VCaP (cell line): ENCODE data around the gene FIGLA.

ENCODE experiments used
- H3K27ac ChIP-seq: fragments of 450-650 bp; 2 replicates; pipeline ENCODE4 v1.5.1; 2017
- TF ChIP-seq, protein P1 (sequence below): fragments of 450-650 bp; conservative IDR thresholded peaks from 2 replicates; pipeline ENCODE4 v1.5.1; 2017; ENCODE audit warnings: mild to moderate bottlenecking, moderate library complexity

FIGLA gene

DNA sequence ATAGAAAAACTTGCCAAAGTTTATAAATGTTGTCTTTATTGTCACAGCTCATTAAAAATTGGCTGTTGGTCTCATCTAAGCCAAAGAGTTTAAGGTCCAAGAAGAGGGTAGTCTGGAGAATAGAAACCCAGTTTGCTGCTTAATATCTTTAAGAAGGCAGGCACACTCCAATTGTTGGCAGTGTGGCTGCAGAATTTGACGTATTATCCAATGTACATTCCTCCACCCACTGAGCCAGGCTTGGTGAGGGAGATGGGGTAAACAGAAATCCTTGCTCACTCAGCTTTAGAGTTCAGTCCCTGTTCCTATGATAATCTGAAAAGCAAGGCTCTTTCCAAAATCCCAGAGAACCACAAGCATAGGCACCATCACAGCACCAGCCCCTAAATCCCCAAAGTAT lies 11.8 kb downstream of the FIGLA start:
- no peak overlapping the region for H3K27ac ChIP-seq
- TF ChIP-seq, protein P1, sequence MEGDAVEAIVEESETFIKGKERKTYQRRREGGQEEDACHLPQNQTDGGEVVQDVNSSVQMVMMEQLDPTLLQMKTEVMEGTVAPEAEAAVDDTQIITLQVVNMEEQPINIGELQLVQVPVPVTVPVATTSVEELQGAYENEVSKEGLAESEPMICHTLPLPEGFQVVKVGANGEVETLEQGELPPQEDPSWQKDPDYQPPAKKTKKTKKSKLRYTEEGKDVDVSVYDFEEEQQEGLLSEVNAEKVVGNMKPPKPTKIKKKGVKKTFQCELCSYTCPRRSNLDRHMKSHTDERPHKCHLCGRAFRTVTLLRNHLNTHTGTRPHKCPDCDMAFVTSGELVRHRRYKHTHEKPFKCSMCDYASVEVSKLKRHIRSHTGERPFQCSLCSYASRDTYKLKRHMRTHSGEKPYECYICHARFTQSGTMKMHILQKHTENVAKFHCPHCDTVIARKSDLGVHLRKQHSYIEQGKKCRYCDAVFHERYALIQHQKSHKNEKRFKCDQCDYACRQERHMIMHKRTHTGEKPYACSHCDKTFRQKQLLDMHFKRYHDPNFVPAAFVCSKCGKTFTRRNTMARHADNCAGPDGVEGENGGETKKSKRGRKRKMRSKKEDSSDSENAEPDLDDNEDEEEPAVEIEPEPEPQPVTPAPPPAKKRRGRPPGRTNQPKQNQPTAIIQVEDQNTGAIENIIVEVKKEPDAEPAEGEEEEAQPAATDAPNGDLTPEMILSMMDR = no peak

DNA sequence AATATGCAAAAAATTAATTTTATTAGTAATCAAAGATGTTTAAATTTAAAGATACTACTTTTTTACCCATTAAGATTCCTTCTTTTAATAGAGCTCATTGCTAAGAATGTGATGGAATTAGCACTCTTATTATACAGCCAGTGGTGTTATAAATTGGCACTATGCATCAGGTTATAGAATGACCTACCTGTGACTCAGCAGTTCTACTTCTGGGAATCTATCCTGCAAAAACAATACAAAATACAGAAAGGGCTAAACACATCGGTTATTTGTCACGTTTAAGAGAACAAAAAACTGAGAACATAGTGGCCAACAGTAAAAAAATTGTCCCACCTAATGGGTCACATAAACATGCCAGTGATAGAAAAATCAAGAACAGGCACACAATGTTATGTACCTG lies 13.0 kb downstream of the FIGLA start:
- TF ChIP-seq, protein P1 = no peak

DNA sequence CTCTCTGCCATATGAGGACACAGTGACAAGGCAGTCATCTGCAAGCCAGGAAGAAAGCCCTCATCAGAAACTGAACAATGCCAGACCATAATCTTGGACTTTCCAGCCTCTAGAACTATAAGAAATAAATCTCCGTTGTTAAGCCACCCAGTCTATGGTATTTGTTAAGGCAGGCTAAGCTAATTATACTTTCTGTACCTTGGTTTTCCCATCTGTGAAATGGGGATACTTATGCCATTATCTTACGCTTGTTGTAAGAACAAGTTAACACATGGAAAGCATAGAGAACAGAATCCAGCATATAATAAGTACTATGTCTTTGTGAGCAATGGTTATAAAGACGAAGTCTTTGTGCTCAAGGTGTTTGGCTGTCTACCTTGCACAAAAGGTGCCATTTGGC lies 14.2 kb downstream of the FIGLA start:
- TF ChIP-seq, protein P1 = no peak
- H3K27ac ChIP-seq = no peak overlapping the region

More for the DNA sequence above, 13.0 kb downstream of the FIGLA start:
- H3K27ac ChIP-seq = no peak overlapping the region

DNA sequence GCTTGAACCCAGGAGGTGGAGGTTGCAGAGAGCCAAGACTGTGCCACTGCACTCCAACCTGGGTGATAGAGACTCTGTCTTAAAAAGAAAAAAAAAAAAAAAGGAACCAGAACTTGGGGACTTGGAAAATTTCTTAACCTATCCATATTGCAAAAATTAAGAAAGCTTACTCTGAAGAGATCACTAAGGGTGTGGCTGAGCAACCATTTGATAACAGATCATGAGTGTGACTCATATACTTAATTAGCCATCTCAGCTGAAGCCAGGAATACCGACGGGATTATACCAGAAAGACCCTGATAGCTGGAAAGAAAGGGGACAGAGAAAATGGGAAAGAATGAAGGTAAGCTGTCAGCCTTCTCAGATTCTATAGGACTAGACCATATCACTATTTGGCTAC lies 15.3 kb downstream of the FIGLA start:
- H3K27ac ChIP-seq = no peak overlapping the region
- TF ChIP-seq, protein P1 = no peak

DNA sequence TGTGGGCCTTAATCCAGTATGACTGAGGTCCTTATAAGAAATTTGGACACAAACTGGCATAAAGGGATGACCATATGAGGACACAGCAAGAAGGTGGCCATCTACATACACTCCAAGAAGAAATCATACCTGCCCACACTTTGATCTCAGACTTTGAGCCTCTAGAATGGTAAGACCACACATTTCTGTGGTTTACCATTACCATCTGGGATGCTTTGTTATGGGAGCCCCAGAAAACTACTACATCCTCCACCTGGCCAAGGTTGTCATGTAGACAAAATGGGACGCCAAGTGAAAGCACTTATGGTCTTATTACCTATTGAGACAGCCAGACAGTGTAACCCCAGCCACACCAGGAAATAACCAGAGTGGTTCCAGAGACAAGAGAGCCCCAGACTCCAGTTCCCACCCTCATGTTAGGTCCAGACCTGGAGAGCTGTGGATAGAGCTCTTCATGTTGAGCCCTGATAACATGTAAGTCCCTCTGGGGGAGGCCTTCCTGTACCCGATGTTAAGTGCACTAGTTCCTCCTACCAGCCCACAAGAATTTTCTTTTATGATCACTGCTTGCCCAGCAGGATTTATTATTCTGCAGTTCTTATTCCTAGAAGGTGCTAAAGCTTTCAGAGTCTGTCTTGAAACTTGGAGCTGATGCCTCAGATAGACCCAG lies 17.8 kb downstream of the FIGLA start:
- H3K27ac ChIP-seq = no peak overlapping the region
- TF ChIP-seq, protein P1 = no peak

DNA sequence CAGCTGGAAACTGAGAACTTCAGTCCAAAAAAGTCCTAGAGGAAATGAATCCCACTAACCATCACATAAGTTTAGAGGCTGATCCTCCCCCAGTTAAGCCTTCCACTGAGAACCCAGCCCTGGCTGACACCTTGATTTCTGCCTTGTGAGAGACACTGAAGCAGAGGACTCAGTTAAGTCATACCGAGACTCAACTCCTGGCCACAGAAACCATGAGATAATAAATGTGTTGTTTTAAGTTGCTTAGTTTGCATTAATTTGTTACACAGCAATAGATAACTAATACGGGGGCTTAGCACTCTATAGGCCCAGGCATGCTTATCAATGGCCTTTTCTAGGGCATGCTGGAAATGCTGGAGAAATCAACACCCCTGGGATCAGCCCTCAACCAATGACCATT lies 19.0 kb downstream of the FIGLA start:
- TF ChIP-seq, protein P1 = no peak
- H3K27ac ChIP-seq = no peak overlapping the region

DNA sequence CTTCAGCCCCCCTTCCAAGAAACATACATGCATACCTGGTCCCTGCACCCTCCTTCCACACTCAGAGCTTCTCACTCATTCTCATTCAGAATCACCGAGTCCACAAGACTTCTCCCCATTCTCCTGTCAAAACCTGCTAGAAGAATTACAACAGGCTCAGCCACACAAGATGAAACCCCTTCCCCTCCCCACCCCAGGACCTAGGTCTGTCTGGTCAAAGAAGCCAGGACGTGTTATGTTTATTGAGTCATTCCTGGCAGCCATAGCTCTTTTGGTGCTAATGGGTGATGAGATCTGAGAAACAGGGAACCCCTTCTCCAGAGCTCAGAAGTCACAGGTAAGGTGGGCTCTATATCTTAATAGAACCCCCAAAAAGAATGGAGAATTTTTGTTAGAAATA lies 21.0 kb downstream of the FIGLA start:
- no peak overlapping the region for H3K27ac ChIP-seq
- TF ChIP-seq, protein P1 = no peak
